ENCODE results near the gene SAMD1. TPM values are rescaled to one million over a fixed set of nuclear protein-coding genes. Genes with fewer than 3 reads are reported as not detected.

SAMD1 gene
- total and polyA plus RNA-seq, 2 experiments from 2014 or later, result 32.2 to 69.0 TPM

DNA sequence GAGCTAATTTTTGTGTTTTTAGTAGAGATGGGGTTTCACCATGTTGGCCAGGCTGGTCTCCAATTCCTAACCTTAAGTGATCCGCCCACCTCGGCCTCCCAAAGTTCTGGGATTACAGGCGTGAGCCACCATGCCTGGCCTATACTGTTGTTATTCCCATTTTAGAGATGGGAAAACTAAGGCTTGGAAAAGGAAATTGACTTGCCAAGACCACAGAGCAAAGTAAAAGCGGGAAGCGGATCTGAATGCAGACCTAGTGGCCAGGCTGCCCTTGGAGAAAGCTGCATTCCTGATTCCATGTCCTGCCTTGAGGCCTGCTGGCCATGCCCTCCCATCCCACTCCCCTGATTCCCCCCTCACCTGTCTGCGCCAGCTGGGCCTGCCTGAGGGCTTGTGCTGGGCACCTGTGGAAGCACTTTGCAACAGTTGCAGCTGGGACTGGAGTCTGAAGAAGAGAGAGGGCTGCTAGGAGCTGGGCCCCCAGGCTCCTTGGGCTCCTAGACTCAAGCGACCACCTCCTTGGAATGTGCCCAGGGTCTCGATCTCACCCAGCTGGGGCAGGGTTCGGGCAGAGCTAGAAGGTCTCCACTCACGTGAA lies 34.4 kb downstream of the SAMD1 start (continued):
- TF ChIP-seq, protein P1, sequence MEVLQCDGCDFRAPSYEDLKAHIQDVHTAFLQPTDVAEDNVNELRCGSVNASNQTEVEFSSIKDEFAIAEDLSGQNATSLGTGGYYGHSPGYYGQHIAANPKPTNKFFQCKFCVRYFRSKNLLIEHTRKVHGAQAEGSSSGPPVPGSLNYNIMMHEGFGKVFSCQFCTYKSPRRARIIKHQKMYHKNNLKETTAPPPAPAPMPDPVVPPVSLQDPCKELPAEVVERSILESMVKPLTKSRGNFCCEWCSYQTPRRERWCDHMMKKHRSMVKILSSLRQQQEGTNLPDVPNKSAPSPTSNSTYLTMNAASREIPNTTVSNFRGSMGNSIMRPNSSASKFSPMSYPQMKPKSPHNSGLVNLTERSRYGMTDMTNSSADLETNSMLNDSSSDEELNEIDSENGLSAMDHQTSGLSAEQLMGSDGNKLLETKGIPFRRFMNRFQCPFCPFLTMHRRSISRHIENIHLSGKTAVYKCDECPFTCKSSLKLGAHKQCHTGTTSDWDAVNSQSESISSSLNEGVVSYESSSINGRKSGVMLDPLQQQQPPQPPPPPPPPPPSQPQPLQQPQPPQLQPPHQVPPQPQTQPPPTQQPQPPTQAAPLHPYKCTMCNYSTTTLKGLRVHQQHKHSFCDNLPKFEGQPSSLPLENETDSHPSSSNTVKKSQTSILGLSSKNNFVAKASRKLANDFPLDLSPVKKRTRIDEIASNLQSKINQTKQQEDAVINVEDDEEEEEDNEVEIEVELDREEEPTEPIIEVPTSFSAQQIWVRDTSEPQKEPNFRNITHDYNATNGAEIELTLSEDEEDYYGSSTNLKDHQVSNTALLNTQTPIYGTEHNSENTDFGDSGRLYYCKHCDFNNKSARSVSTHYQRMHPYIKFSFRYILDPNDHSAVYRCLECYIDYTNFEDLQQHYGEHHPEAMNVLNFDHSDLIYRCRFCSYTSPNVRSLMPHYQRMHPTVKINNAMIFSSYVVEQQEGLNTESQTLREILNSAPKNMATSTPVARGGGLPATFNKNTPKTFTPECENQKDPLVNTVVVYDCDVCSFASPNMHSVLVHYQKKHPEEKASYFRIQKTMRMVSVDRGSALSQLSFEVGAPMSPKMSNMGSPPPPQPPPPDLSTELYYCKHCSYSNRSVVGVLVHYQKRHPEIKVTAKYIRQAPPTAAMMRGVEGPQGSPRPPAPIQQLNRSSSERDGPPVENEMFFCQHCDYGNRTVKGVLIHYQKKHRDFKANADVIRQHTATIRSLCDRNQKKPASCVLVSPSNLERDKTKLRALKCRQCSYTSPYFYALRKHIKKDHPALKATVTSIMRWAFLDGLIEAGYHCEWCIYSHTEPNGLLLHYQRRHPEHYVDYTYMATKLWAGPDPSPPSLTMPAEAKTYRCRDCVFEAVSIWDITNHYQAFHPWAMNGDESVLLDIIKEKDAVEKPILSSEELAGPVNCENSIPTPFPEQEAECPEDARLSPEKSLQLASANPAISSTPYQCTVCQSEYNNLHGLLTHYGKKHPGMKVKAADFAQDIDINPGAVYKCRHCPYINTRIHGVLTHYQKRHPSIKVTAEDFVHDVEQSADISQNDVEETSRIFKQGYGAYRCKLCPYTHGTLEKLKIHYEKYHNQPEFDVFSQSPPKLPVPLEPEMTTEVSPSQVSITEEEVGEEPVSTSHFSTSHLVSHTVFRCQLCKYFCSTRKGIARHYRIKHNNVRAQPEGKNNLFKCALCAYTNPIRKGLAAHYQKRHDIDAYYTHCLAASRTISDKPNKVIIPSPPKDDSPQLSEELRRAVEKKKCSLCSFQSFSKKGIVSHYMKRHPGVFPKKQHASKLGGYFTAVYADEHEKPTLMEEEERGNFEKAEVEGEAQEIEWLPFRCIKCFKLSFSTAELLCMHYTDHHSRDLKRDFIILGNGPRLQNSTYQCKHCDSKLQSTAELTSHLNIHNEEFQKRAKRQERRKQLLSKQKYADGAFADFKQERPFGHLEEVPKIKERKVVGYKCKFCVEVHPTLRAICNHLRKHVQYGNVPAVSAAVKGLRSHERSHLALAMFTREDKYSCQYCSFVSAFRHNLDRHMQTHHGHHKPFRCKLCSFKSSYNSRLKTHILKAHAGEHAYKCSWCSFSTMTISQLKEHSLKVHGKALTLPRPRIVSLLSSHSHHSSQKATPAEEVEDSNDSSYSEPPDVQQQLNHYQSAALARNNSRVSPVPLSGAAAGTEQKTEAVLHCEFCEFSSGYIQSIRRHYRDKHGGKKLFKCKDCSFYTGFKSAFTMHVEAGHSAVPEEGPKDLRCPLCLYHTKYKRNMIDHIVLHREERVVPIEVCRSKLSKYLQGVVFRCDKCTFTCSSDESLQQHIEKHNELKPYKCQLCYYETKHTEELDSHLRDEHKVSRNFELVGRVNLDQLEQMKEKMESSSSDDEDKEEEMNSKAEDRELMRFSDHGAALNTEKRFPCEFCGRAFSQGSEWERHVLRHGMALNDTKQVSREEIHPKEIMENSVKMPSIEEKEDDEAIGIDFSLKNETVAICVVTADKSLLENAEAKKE (CRISPR knock-in tag; IDR thresholded peaks at IDR 0.05), result no peak
- no peak for TF ChIP-seq POLR2AphosphoS5 (IDR thresholded peaks at IDR 0.05; ENCODE audit: low read depth)
- no peak for TF ChIP-seq NANOG (IDR thresholded peaks at IDR 0.05; ENCODE audit: borderline replicate concordance)
- TF ChIP-seq, protein P2, sequence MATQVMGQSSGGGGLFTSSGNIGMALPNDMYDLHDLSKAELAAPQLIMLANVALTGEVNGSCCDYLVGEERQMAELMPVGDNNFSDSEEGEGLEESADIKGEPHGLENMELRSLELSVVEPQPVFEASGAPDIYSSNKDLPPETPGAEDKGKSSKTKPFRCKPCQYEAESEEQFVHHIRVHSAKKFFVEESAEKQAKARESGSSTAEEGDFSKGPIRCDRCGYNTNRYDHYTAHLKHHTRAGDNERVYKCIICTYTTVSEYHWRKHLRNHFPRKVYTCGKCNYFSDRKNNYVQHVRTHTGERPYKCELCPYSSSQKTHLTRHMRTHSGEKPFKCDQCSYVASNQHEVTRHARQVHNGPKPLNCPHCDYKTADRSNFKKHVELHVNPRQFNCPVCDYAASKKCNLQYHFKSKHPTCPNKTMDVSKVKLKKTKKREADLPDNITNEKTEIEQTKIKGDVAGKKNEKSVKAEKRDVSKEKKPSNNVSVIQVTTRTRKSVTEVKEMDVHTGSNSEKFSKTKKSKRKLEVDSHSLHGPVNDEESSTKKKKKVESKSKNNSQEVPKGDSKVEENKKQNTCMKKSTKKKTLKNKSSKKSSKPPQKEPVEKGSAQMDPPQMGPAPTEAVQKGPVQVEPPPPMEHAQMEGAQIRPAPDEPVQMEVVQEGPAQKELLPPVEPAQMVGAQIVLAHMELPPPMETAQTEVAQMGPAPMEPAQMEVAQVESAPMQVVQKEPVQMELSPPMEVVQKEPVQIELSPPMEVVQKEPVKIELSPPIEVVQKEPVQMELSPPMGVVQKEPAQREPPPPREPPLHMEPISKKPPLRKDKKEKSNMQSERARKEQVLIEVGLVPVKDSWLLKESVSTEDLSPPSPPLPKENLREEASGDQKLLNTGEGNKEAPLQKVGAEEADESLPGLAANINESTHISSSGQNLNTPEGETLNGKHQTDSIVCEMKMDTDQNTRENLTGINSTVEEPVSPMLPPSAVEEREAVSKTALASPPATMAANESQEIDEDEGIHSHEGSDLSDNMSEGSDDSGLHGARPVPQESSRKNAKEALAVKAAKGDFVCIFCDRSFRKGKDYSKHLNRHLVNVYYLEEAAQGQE (IDR thresholded peaks at IDR 0.05; ENCODE audit: unreplicated experiment), result no peak

DNA sequence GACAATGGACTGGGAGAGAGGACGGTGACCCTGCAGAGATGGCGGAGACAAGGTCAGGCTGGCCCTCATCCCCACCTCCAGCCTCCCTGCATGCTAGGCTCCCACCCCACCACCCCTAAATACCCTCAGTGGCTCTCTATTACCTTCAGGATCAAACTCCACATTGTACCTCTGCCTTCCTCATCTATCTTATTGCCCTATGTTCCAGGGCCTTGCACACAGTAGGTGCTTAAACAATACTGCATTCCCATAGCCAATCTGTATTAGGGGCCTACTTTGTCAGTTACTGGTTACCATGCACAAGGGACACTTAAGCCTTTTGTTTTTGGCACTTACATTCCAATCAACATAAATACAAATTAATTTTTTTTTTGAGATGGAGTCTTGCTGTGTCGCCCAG lies 35.2 kb downstream of the SAMD1 start:
- H3K79me2 ChIP-seq (replicated peaks; ENCODE audit: insufficient read depth), result no peaks in the 10 kb centered on the region
- peaks cover 25% of the 10 kb centered on the region for H3K27me3 ChIP-seq (ENCODE audit: insufficient read depth)
- ATAC-seq, result no peak
- no peak overlapping the region for H3K27ac ChIP-seq (ENCODE audit: low read depth)
- Mint-ChIP-seq H3K27ac (no peak overlapping the region), H3K36me3 (ENCODE audit: low read depth) (peaks cover 18% of the 10 kb centered on the region), H3K4me1 (peaks cover 9% of the 10 kb centered on the region; the same call in 2 of the 3 replicates), H3K27me3 (ENCODE audit: insufficient read depth, low read depth, poor library complexity) (peaks cover 30% of the 10 kb centered on the region), H3K9me3 (no peaks in the 10 kb centered on the region; the same call in 2 of the 3 replicates), H3K4me3 (no peak overlapping the region)
- H3K36me3 ChIP-seq (ENCODE audit: insufficient read depth), result no peaks in the 10 kb centered on the region
- no peak for DNase-seq (ENCODE audit: low spot score)
- H4K20me1 ChIP-seq (replicated peaks; ENCODE audit: insufficient read depth), result no peaks in the 10 kb centered on the region; the same call in 1 of the 2 replicates
- no peaks in the 10 kb centered on the region for H3K9me2 ChIP-seq (ENCODE audit: insufficient read depth)
- no peaks in the 10 kb centered on the region; the same call in 1 of the 2 replicates for H3F3A ChIP-seq (replicated peaks; ENCODE audit: low read depth)
- H3K4me1 ChIP-seq (ENCODE audit: insufficient read depth), result peaks cover 4% of the 10 kb centered on the region; the same call in 1 of the 2 replicates
- H3K4me3 ChIP-seq, result no peak overlapping the region
- H3K4me2 ChIP-seq, result no peak overlapping the region
- no peak overlapping the region for H2AFZ ChIP-seq
- TF ChIP-seq ZNF114 (CRISPR knock-in tag; IDR thresholded peaks at IDR 0.05), result no peak
- TF ChIP-seq EZH2 (IDR thresholded peaks at IDR 0.05; ENCODE audit: low read depth, unreplicated experiment), result no peak
- TF ChIP-seq EZH2phosphoT487 (IDR thresholded peaks at IDR 0.05; ENCODE audit: unreplicated experiment), result no peak
- no peak for TF ChIP-seq CREB1 (CRISPR knock-in tag; IDR thresholded peaks at IDR 0.05; ENCODE audit: low read depth)
- TF ChIP-seq, protein P2 (IDR thresholded peaks at IDR 0.05; ENCODE audit: unreplicated experiment), result no peak
- TF ChIP-seq, protein P3, sequence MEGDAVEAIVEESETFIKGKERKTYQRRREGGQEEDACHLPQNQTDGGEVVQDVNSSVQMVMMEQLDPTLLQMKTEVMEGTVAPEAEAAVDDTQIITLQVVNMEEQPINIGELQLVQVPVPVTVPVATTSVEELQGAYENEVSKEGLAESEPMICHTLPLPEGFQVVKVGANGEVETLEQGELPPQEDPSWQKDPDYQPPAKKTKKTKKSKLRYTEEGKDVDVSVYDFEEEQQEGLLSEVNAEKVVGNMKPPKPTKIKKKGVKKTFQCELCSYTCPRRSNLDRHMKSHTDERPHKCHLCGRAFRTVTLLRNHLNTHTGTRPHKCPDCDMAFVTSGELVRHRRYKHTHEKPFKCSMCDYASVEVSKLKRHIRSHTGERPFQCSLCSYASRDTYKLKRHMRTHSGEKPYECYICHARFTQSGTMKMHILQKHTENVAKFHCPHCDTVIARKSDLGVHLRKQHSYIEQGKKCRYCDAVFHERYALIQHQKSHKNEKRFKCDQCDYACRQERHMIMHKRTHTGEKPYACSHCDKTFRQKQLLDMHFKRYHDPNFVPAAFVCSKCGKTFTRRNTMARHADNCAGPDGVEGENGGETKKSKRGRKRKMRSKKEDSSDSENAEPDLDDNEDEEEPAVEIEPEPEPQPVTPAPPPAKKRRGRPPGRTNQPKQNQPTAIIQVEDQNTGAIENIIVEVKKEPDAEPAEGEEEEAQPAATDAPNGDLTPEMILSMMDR (conservative IDR thresholded peaks at IDR 0.05; ENCODE audit: low read depth in 2 of 2), result no peak
- TF ChIP-seq POLR2AphosphoS5 (IDR thresholded peaks at IDR 0.05; ENCODE audit: low read depth), result no peak
